Ishikawa (cell line): ENCODE results near the gene ZMPSTE24.

ENCODE experiments used
- CEBPB ChIP-seq: IDR thresholded peaks from 2 replicates; pipeline ENCODE4 v1.6.1; 2012
- CREB1 ChIP-seq: IDR thresholded peaks from 2 replicates; pipeline ENCODE4 v1.6.1; 2012; ENCODE audit warnings: low read depth
- EP300 ChIP-seq: IDR thresholded peaks from 2 replicates; pipeline ENCODE4 v1.6.1; 2012; ENCODE audit warnings: borderline replicate concordance
- FOXM1 ChIP-seq: IDR thresholded peaks from 2 replicates; pipeline ENCODE4 v1.6.1; 2012; ENCODE audit warnings: low read depth, borderline replicate concordance
- MAX ChIP-seq: IDR thresholded peaks from 2 replicates; pipeline ENCODE4 v1.6.1; 2012
- NFIC ChIP-seq: IDR thresholded peaks from 2 replicates; pipeline ENCODE4 v1.6.1; 2012
- RAD21 ChIP-seq: IDR thresholded peaks from 2 replicates; pipeline ENCODE4 v1.6.1; 2012; ENCODE audit warnings: low read depth
- REST ChIP-seq: IDR thresholded peaks from 2 replicates; pipeline ENCODE4 v1.6.1; 2012; ENCODE audit warnings: low read depth, mild to moderate bottlenecking
- TAF1 ChIP-seq: IDR thresholded peaks from 2 replicates; pipeline ENCODE4 v1.6.1; 2012; ENCODE audit warnings: low read depth, mild to moderate bottlenecking
- TCF12 ChIP-seq: IDR thresholded peaks from 2 replicates; pipeline ENCODE4 v1.6.1; 2012; ENCODE audit warnings: low read depth
- TEAD4 ChIP-seq: IDR thresholded peaks from 2 replicates; pipeline ENCODE4 v1.6.1; 2012
- YY1 ChIP-seq: IDR thresholded peaks from 2 replicates; pipeline ENCODE4 v1.6.1; 2012; ENCODE audit warnings: low read depth
- TF ChIP-seq, protein P1 (sequence below): IDR thresholded peaks from 2 replicates; pipeline ENCODE4 v1.6.1; 2012

GRCh38 chr1:40301066-40301465 lies 43.0 kb downstream of the ZMPSTE24 start:
- no peak for TF ChIP-seq CREB1
- TF ChIP-seq NFIC: no peak
- TF ChIP-seq EP300: no peak
- TF ChIP-seq RAD21: no peak
- no peak for TF ChIP-seq TAF1
- no peak for TF ChIP-seq MAX
- no peak for TF ChIP-seq REST
- TF ChIP-seq CEBPB: no peak
- TF ChIP-seq TEAD4: no peak
- no peak for TF ChIP-seq YY1
- no peak for TF ChIP-seq TCF12
- no peak for TF ChIP-seq FOXM1
- TF ChIP-seq, protein P1, sequence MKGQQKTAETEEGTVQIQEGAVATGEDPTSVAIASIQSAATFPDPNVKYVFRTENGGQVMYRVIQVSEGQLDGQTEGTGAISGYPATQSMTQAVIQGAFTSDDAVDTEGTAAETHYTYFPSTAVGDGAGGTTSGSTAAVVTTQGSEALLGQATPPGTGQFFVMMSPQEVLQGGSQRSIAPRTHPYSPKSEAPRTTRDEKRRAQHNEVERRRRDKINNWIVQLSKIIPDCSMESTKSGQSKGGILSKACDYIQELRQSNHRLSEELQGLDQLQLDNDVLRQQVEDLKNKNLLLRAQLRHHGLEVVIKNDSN: no peak
